H1 (cell line): ENCODE measurements around the gene NEDD4. TPM values are rescaled to one million over a fixed set of nuclear protein-coding genes. Genes with fewer than 3 reads are reported as not detected.

ENCODE experiments used
- CHD2 ChIP-seq: IDR thresholded peaks from 2 replicates; pipeline ENCODE4 v1.6.1; 2012; ENCODE audit warnings: low read length, improper control_type of control experiment
- NANOG ChIP-seq: IDR thresholded peaks from 2 replicates; pipeline ENCODE4 v1.6.1; 2011; ENCODE audit warnings: low read length, low read depth, mild to moderate bottlenecking, inconsistent platforms; ENCODE audit not compliant: insufficient read depth, poor library complexity, severe bottlenecking
- NRF1 ChIP-seq: IDR thresholded peaks from 2 replicates; pipeline ENCODE4 v1.6.1; 2011; ENCODE audit warnings: mild to moderate bottlenecking, low read depth, low read length, improper control_type of control experiment
- RXRA ChIP-seq: IDR thresholded peaks from 2 replicates; pipeline ENCODE4 v1.6.1; 2011; ENCODE audit warnings: low read depth, mild to moderate bottlenecking, low read length, moderate library complexity; ENCODE audit not compliant: insufficient read depth
- polyA plus RNA-seq, 7 experiments: library from polyadenylated mRNA; depleted of rRNA in 3 of 7; stranded (reverse) in 5 of 7; unstranded in 2 of 7; fragments of >200 nt in 5 of 7; fragments of 200-250 nt in 2 of 7; gene quantifications; 1 replicate in 5 of 7; 2 replicates in 1 of 7; 4 replicates in 1 of 7; pipeline versions ENCODE4 v1.2.1 to v1.2.3, GENCODE V29; 2011 to 2013; ENCODE audit warnings: missing spikeins in 2 of 7, mixed read lengths in 2 of 7
- total RNA-seq: library from RNA; stranded (reverse); fragmentation: NEBNext Ultra II Directional; extraction: Animal tissue kit (Norgen Biotek cat#: 25700); gene quantifications from 2 replicates; pipeline ENCODE4 v1.2.1, GENCODE V29; 2021
- TF ChIP-seq, protein P1 (sequence below): fragments of 300-600 bp; sonication (generic); IDR thresholded peaks from 2 replicates; pipeline ENCODE4 v1.7.1; 2012; ENCODE audit warnings: low read length, moderate library complexity, mild to moderate bottlenecking, inconsistent platforms; ENCODE audit not compliant: insufficient replicate concordance

The NEDD4 gene
- total and polyA plus RNA-seq, 2 of the 8 experiments (the other 6 are each of a cell fraction or from before 2014, with no cell fraction given) = 0.95 to 3.9 TPM

DNA sequence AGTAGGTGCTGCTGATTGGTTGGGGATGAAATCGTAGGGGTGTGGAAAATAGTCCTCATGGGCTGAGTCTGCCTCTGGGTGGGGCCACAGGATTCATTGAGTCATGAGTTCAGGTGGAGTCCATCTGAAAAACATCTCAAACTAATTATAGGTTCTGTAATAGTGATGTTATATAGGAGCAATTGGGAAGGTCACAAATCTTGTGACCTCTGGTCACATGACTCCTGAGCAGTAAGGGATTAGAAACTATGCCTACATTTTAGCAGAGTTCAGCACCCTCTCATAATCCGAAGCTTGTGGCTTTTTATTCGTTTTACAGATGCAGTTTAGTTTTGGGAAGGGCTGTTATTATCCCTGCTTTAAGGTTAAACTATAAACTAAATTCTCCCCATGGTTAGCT, 22.9 kb upstream of the NEDD4 start (continued):
- TF ChIP-seq, protein P1, sequence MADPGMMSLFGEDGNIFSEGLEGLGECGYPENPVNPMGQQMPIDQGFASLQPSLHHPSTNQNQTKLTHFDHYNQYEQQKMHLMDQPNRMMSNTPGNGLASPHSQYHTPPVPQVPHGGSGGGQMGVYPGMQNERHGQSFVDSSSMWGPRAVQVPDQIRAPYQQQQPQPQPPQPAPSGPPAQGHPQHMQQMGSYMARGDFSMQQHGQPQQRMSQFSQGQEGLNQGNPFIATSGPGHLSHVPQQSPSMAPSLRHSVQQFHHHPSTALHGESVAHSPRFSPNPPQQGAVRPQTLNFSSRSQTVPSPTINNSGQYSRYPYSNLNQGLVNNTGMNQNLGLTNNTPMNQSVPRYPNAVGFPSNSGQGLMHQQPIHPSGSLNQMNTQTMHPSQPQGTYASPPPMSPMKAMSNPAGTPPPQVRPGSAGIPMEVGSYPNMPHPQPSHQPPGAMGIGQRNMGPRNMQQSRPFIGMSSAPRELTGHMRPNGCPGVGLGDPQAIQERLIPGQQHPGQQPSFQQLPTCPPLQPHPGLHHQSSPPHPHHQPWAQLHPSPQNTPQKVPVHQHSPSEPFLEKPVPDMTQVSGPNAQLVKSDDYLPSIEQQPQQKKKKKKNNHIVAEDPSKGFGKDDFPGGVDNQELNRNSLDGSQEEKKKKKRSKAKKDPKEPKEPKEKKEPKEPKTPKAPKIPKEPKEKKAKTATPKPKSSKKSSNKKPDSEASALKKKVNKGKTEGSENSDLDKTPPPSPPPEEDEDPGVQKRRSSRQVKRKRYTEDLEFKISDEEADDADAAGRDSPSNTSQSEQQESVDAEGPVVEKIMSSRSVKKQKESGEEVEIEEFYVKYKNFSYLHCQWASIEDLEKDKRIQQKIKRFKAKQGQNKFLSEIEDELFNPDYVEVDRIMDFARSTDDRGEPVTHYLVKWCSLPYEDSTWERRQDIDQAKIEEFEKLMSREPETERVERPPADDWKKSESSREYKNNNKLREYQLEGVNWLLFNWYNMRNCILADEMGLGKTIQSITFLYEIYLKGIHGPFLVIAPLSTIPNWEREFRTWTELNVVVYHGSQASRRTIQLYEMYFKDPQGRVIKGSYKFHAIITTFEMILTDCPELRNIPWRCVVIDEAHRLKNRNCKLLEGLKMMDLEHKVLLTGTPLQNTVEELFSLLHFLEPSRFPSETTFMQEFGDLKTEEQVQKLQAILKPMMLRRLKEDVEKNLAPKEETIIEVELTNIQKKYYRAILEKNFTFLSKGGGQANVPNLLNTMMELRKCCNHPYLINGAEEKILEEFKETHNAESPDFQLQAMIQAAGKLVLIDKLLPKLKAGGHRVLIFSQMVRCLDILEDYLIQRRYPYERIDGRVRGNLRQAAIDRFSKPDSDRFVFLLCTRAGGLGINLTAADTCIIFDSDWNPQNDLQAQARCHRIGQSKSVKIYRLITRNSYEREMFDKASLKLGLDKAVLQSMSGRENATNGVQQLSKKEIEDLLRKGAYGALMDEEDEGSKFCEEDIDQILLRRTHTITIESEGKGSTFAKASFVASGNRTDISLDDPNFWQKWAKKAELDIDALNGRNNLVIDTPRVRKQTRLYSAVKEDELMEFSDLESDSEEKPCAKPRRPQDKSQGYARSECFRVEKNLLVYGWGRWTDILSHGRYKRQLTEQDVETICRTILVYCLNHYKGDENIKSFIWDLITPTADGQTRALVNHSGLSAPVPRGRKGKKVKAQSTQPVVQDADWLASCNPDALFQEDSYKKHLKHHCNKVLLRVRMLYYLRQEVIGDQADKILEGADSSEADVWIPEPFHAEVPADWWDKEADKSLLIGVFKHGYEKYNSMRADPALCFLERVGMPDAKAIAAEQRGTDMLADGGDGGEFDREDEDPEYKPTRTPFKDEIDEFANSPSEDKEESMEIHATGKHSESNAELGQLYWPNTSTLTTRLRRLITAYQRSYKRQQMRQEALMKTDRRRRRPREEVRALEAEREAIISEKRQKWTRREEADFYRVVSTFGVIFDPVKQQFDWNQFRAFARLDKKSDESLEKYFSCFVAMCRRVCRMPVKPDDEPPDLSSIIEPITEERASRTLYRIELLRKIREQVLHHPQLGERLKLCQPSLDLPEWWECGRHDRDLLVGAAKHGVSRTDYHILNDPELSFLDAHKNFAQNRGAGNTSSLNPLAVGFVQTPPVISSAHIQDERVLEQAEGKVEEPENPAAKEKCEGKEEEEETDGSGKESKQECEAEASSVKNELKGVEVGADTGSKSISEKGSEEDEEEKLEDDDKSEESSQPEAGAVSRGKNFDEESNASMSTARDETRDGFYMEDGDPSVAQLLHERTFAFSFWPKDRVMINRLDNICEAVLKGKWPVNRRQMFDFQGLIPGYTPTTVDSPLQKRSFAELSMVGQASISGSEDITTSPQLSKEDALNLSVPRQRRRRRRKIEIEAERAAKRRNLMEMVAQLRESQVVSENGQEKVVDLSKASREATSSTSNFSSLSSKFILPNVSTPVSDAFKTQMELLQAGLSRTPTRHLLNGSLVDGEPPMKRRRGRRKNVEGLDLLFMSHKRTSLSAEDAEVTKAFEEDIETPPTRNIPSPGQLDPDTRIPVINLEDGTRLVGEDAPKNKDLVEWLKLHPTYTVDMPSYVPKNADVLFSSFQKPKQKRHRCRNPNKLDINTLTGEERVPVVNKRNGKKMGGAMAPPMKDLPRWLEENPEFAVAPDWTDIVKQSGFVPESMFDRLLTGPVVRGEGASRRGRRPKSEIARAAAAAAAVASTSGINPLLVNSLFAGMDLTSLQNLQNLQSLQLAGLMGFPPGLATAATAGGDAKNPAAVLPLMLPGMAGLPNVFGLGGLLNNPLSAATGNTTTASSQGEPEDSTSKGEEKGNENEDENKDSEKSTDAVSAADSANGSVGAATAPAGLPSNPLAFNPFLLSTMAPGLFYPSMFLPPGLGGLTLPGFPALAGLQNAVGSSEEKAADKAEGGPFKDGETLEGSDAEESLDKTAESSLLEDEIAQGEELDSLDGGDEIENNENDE = no peak
- TF ChIP-seq NANOG = no peak
- no peak for TF ChIP-seq CHD2
- no peak for TF ChIP-seq NRF1
- TF ChIP-seq RXRA = no peak
